Measurements from ENCODE around the gene ASPM. TPM values are rescaled to one million over a fixed set of nuclear protein-coding genes. Genes with fewer than 3 reads are reported as not detected.

Gene ASPM
- total RNA-seq, 2 donors from 2014 or later, result 9.1 to 20.1 TPM

DNA sequence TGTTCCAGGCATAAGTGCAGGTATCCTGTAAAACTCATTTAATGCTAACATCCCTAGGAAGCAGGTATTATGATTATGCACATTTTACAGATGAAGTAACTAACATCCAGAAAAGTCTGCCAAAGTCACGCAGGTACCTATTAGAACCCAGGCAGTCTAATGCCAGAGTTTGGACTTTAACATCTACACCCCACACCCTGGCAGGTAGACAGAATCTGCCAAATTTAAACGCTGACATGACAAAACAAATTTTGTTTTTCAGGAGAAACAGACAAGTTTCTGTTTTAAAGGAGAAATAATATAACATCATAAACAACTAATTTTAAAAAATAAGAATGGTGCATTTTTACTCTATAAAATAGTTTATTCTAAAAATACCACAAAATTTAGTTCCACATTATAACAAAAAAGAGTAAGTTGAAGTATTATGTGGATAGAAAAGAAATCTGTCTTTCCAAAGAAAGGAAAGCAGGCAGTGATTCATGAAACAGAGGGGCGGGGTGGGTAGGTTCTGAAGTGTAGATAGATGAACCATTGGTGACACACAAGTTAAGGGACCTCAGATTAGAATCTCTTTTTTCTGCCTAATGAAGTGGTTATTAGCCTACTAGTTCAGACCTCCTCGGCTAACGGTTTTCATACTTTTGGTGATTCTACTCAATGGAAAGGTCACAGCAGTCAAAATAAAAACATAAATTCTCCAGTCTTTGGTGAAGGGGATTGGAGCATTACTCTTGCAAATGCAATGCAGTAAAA lies 1.7 kb downstream of the ASPM start:
- Histone ChIP-seq H3K9me3 (no peaks in the 10 kb centered on the region), H3K4me3 (no peak overlapping the region), H3K4me1 (no peaks in the 10 kb centered on the region), H3K27me3 (no peaks in the 10 kb centered on the region), H3K9ac (ENCODE audit: low read depth in 2 of 2, low read length in 2 of 2) (no peak overlapping the region), H3K36me3 (no peaks in the 10 kb centered on the region), H3K27ac (no peak overlapping the region)
- TF ChIP-seq CTCF (IDR thresholded peaks at IDR 0.05), result no peak
- intact Hi-C loops (cut with DNase I), result no loop called here
- DNase-seq, result no peak

DNA sequence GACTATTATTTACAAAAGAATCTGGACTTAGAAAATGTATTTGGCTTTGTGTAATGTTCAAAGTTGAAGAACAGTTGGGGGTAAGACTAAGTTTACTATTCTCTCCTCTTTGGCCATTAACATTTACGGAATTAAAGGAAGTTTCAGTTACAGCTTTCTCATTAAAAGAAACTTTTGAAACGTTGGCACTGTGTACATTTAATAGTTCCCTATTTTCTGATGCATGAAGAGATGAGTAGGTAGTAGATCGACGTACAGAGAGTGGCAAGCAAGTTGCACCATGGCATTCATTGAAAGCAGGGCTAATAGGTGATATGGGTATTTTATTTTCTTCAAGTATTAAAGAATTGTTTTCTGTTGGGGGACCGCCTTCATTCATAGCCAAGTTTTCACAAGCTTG lies 3.2 kb downstream of the ASPM start:
- no peak overlapping the region for H3K4me3 ChIP-seq
- no peak for DNase-seq
- no peak overlapping the region for H3K27ac ChIP-seq
- H3K27me3 ChIP-seq, result no peaks in the 10 kb centered on the region
- intact Hi-C loops (cut with DNase I), result no loop called here
- TF ChIP-seq CTCF (IDR thresholded peaks at IDR 0.05), result no peak
- H3K9ac ChIP-seq (ENCODE audit: low read depth in 2 of 2, low read length in 2 of 2), result no peak overlapping the region
- no peaks in the 10 kb centered on the region for H3K4me1 ChIP-seq
- no peaks in the 10 kb centered on the region for H3K9me3 ChIP-seq
- H3K36me3 ChIP-seq, result no peaks in the 10 kb centered on the region

DNA sequence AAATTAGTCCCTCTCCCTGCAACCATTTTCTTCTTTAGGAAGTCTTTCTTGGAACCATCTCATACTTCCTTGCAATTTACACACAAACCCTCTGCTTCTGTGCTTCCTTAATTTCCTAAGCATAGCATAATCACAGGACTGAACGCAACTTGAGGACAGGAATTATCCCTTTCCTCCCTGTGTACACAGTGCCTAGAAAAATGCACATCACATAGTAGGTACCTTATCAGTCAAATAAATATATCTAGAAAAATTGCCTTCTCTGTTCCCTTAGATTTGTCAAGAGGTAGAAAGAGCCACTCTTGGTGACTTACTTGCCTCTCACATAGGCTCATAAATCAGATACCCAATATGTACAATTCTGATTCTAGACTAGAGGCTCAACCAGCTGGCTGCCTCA lies 4.9 kb downstream of the ASPM start:
- no peak overlapping the region for H3K4me3 ChIP-seq
- TF ChIP-seq CTCF (IDR thresholded peaks at IDR 0.05), result no peak
- H3K27me3 ChIP-seq, result no peaks in the 10 kb centered on the region
- DNase-seq, result no peak
- intact Hi-C loops (cut with DNase I), result no loop called here
- no peaks in the 10 kb centered on the region for H3K9me3 ChIP-seq
- no peaks in the 10 kb centered on the region for H3K4me1 ChIP-seq
- H3K36me3 ChIP-seq, result no peaks in the 10 kb centered on the region
- no peak overlapping the region for H3K27ac ChIP-seq
- no peak overlapping the region for H3K9ac ChIP-seq (ENCODE audit: low read depth in 2 of 2, low read length in 2 of 2)

DNA sequence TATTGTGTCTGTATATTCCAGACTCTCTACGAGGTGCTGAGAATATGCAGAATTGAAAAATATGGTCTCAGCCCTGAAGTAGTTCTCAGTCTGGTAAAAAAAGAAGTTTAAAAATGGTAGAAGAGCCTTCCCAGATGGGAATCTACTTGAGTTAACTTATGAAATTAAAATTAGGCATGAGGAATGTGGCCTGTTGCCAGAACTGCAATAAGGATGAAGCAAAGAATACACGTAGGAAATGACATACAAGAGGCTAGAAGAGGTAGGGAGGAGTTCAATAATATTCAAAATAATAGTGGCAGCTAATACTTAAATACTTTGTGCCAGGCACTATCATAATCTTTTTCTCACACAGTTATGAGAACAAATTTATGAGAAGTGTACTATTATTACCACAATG lies 6.3 kb downstream of the ASPM start:
- Histone ChIP-seq H3K9ac (ENCODE audit: low read depth in 2 of 2, low read length in 2 of 2) (no peak overlapping the region), H3K9me3 (no peaks in the 10 kb centered on the region), H3K27ac (no peak overlapping the region), H3K4me1 (no peaks in the 10 kb centered on the region), H3K27me3 (no peaks in the 10 kb centered on the region), H3K36me3 (no peaks in the 10 kb centered on the region), H3K4me3 (no peak overlapping the region)
- intact Hi-C loops (cut with DNase I), result no loop called here
- no peak for DNase-seq
- no peak for TF ChIP-seq CTCF (IDR thresholded peaks at IDR 0.05)

DNA sequence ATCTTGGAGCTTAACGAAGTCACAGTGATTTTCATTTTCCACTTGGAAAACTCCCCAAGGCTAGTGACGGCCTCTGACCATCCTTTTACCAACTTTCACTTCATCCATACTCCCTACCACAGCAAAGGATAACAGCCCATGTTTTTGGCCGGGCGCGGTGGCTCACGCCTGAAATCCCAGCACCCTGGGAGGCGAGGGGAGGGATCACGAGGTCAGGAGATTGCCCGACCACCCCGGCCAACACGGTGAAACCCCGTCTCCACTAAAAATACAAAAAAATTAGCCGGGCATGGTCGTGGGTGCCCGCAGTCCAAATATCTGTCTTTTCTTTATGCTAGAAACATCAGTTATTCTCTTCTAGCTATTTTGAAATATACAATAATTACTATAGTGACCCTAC lies 7.3 kb downstream of the ASPM start:
- Histone ChIP-seq H3K27me3 (no peaks in the 10 kb centered on the region), H3K36me3 (no peaks in the 10 kb centered on the region), H3K4me3 (no peak overlapping the region), H3K4me1 (no peaks in the 10 kb centered on the region), H3K9ac (ENCODE audit: low read depth in 2 of 2, low read length in 2 of 2) (no peak overlapping the region), H3K27ac (no peak overlapping the region), H3K9me3 (no peaks in the 10 kb centered on the region)
- no peak for TF ChIP-seq CTCF (IDR thresholded peaks at IDR 0.05)
- intact Hi-C loops (cut with DNase I), result no loop called here
- DNase-seq, result no peak

Measured in colonic mucosa (tissue), 4 donors.